ENCODE measurements around the gene ULK3.

Gene ULK3

DNA sequence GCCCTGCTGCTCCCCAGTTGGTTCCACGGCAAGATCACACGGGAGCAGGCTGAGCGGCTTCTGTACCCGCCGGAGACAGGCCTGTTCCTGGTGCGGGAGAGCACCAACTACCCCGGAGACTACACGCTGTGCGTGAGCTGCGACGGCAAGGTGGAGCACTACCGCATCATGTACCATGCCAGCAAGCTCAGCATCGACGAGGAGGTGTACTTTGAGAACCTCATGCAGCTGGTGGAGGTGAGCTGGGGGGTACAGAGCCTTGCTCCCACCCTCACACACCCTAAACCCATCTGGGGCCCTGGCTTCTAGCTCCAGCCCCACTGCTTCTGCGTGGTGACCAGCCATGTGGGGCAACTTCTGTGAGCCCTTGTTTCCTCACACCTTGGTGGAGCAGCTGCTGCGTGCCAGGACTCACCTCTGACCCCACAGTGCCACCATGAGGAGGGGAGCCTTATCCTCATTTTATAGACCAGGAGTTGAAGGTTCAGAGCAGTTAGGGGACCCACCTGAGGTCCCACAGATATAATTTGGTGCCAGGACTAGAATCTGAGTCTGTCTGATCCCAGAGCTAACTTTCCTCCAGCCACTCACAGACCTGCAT is 43.6 kb downstream of the ULK3 start:
- no peak for DNase-seq (ENCODE audit: low spot score)

DNA sequence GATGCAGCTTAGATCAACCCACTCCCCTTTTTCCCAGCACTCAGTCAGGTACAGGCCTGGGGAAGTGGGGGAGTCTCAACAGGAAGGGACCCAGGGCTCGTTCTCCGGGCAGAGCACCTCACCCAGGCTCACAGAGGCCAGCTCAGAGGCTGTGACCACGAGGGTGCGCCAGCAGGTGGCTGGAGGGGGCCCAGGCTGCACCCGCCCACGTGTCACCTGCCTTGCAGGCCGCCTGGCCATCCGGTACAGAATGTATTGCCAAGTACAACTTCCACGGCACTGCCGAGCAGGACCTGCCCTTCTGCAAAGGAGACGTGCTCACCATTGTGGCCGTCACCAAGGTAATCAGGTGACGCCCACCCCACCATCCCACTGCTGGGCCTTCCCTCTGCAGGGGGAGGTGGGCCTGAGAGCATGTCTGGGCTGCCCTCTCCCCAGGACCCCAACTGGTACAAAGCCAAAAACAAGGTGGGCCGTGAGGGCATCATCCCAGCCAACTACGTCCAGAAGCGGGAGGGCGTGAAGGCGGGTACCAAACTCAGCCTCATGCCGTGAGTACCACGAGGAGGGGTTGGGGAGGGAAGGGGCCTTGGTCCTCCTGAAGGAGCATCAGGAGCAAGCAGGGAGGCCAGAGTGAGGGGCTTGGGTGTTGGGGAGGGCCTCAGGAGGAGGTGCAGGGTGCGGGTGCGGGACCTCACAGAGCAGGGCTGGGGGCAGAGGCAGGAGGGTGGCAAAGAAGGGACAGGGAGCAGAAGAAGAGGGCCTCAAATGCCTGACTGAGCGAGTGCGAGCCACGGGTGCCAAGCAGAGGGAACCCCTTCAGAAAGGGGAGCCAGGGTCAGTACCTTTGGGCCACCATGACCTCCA is 44.3 kb downstream of the ULK3 start:
- DNase-seq (ENCODE audit: low spot score), result no peak

DNA sequence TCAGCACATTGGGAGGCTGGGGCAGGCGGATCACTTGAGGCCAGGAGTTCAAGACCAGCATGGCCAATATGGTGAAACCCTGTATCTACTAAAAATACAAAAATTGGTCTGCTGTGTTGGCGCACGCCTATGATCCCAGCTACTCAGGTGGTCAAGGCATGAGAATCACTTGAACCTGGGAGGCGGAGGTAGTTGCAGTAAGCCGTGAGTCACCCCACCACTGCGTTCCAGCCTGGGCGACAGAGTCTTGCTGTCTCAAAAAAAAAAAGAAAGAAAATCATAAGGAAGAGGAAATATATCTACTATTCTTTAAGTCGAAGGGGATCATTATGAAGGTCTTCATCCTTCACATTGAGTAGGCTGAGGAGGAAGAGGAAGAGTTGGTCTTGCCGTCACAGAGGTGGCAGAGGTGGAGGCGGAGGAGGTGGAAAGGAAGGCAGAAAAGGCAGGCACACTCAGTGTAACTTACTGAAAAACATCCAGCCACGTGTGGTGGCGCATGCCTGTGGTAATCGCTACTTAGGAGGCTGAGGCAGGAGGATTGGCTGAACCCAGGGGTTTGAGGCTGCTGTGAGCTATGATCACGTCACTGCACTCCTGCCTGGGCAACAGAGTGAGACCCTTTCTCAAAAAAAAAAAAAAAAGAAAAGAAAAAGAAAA is 46.9 kb downstream of the ULK3 start:
- no peak for DNase-seq (ENCODE audit: low spot score)

DNA sequence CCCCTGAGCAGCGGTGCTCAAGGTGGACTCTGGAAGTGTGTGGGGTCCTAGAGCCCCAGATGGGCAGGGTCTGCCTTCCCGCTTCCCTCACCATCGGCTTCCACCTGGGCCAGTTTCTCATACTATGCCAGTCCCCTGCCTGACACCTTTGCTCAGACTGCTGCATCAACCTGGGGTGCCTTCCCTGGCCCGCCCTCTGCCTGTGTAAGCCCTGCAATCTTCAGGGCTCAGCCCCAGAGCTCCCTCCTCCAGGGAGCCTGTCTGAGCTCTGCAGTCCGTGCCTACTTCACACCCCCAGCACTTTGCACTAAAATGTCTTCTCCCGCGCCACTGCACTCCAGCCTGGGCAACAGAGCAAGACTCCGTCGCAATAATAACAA is 48.0 kb downstream of the ULK3 start:
- no peak for DNase-seq (ENCODE audit: low spot score)

DNA sequence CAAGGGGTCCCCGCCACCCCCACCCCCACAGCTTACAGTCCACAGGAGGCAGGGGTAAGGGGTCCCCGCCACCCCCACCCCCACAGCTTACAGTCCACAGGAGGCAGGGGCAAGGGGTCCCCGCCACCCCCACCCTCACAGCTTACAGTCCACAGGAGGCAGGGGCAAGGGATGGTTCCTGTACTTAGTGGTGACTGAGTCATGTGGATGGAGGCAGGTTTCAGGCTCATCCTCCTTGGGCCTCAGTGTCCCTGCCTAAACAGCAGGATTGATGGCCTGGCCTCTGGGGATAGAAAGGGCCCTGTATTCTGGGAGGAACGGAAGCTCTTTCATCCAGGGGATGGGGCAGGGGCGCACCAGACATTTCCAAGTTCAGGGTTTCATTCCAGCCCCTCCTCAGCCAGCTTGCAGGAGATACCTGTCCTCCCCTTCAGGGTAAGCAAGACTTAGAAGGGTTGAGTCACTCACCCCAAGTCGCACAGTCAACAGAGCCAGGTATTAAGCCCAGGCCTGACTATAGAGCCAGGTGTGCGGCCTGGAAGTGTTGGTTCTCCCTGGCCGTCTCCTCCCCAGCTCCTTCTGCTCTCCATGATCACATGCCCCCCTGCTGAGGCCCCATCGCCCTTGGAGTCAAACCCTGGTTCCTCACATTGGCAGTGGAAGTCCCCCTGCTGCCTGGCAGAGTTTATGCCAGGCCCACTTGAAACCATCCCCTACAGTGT is 48.5 kb downstream of the ULK3 start:
- DNase-seq (ENCODE audit: low spot score), result no peak

DNA sequence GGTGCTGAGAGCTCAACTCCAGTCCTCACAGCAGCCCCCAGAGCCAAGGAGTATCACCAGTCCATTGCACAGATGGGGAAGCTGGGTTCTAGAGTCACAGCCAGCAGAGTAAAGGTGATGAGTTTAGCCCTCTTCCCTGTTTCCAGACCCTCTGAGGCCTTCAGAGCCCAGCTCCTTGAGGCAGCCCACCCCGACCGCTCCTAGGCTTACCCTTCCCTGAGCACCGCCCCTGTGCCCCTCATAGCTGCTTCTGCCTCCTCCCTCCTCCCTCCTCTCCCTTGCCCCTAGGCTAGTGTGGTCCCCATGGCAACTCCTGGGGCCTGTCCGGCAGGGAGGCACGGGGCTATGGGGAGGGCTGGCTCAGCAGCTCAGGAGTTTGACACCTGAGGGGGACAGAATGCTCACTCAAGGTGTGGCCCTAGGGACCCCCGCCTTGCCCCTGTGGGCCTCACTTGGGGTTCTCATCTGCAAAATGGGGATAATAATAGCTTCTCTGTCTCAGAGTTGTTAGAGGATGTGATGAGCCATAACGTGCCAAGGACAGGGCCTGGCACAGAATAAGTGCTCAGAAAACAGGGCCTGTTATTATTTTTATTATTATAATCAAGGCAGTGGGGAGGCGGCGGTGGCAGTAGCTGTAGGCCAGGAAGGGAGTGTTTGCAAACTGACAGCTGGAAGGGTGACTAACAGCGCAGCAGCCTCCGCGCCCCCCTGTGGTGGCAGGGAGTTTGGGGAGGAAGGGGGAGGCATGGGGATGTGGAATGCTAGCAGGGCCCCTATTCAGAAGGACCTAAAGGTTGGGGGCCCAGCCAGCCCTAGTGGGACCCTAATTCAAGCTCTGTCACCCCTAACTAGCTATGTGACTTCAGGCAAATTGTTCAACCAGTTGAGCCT is 49.6 kb downstream of the ULK3 start:
- DNase-seq (ENCODE audit: low spot score), result no peak

DNA sequence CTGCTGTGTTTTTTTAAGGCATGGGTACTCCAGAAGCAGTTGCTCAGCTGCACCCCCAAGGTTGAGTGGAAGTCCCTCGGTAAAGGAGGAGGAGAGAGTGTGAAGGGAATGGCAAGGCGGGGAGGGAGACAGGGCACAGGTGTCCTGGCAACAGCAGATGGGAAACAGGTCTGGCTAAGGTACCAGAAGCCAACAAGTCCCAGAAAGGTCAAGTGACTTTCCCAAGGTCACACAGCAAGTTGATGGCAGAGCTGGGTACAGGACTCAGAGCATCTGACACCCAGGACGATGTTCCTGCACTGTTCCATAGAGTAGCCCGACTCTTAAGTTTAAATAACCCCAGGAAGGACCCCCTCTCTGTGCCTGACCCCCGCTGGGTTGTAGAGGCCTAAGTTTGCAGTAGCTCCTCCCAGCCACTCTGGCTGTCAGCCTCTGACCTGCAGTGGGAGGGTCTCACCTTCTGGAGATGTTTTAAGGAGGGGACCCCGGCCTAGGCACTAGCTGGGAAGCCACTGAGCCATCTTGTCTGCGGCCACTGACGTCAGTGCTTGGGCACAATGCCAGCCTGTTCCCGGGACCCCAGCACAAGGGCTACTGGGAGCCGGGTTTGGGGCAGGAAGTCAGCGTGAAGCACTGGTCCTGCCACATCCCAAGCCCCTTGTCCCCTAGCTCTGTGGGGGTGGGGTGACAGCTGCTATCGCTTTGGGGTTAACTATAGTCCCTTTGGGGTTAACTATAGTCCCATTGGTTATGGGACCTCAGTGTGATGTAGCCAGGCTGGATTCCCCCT is 50.5 kb downstream of the ULK3 start:
- DNase-seq (ENCODE audit: low spot score), result no peak

DNA sequence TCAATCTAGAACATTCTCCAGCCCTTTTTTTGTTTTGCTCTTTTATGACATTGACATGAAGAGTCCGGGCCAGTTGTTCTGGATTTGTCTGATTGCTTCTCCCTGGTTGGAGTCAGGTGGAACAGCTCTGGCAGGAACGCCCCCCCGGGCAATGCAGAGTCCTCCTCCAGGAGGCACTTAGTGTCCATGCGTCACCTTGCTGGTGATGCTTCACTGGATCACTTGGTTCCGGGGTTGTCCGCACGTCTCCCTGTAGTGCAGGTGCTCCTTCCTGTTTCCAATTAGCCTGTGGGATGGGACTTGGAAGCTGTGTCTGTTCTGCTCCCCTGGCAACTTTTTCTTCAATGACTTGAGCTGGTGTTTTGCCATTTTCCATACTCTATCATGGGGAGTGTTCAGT is 51.3 kb downstream of the ULK3 start:
- no peak for DNase-seq (ENCODE audit: low spot score)

DNA sequence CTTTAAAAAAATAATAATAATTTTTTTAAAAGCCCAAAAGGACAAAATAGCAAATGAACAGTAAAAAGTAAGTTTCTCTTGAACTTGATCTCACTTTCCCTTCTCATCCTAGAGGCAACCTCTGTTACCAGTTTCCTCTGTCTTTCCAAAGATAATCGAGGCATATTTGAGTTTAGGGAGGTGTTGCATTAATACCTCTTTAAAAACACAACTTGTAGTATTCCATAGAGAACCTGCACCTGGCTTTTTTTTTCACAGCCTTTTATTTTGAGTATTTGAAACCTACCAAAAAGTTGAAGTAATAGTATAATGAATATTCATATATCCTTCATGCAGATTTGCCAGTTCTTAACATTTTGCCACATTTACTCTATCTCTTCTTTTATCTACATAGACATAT is 51.9 kb downstream of the ULK3 start:
- DNase-seq (ENCODE audit: low spot score), result no peak

DNA sequence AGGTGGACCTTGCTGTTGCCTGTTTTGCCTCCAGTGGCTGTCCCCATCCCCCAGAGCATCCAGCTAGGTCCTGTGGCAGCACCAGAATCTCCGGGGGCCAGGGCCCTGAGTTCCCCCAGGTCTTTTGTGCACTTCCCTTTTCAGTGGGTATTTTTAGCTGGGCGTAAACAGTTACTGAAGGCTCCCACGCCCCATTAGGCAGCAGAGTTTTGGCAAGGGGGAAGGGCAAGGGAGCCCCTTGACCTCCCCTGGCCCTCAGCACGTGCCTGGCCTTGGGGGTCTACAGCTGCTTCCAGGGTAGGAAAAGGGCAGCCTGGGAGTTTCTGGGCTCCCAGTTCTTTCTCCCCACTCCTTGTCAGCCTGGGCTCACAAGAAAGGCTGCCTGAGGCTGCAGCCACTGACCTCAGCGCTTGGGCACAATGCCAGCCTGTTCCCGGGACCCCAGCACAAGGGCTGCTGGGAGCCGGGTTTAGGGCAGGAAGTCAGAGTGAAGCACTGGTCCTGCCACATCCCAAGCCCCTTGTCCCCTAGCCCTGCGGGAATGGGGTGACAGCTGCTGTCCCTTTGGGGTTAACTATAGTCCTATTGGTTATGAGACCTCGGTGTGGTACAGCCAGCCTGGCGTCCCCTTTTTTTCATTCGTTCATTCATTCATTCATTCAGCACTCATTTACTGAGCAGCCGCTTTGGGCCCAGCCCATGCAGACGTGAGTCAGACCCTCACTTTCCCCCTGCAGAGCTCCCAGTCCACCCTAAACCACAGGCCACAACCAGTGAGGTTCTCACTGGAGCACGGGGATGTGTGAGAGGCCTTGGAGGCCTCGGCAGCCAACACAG is 52.7 kb downstream of the ULK3 start:
- DNase-seq (ENCODE audit: low spot score), result no peak

DNA sequence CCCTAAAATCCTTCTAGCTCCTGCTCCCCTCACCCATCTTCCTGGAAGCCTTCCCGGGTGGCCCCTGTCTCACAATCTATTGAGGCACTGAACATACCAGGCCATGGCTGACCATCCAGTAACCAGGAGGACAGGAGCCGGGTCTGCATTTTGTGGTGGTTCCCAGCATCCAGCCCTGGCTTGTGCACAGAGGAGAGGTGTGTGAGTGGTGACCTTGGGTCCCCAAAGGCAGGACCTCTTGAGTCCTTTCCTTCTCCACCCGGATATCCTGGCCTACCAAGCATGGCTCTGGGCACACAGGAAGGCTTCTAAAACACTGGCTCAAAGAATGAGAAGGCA is 53.2 kb downstream of the ULK3 start:
- DNase-seq (ENCODE audit: low spot score), result no peak

DNA sequence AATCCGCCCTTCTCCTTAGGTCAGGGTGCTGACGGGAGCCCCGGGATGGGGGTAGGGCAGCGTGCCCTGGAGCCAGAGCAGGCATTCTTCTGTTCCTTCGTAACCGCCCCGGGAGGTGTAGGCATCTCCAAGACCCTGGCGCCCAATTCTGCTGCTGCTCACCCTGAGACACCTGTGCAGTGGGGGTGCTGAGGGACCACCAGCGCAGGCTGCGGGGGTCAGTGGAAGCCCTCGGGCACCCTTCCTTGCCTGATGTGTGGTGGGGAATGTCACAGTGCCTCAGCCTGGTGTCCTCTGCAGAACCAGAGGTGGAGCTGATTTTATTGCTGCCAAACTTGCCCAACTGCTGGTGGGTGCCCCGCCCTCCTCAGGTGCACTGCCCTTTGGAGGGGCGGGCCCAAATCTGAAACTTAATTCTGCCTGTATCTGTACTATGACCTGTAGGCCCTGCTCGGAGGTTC is 53.8 kb downstream of the ULK3 start:
- DNase-seq (ENCODE audit: low spot score), result no peak

DNA sequence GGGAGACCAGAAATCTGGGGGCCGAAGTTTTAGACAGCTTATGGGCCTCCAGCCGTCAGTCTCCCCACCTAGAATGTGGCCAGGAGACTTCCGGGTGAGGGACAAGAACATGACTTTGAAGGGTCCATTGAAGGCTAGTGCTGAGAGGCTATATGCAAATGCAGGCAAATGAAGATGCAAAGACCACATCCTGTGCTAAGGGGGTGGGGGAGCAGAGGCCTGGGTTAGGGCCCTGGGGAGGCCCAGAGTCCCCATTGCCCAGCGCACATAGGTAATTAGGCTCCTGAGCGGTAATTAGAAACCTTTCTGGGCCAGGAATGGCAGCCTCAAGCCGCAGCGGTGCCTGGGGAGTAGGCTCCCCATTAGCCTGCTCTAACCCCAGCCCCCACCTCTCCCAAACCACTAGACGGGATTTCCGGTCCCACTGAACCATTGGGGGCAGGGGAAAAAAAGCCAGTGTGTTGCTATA is 54.2 kb downstream of the ULK3 start:
- no peak for DNase-seq (ENCODE audit: low spot score)

DNA sequence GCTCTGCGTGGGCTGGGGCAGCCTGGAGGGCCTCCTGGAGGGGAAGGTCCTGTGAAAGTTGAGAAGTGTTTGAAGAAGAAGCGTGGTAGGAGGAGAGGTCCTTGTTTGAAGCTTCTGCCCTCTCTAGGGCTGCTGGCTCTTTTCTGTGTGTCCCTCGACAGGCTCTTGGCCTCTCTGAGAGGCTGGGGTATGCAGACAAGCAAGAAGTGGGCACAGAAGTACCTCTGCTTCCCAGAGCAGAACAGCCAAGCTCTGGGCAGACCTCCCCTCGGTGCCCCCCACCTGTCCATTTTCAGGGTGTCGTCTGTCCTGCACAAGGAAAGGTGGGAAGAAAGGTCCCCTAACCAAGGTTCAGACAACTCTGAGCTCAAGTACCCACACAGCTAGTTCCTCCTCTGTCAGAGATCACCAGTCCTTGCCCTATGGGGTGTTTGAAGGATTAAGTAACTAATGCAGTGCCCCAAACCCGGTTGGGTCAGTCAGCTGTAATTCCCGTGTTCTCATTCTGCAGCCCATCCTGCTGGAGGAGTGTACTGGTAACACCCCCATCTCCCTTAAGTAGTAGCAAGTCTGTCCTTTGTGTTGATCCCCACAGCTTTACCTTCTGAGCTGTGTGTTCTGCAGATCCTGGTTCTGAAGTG is 54.8 kb downstream of the ULK3 start:
- DNase-seq (ENCODE audit: low spot score), result no peak

DNA sequence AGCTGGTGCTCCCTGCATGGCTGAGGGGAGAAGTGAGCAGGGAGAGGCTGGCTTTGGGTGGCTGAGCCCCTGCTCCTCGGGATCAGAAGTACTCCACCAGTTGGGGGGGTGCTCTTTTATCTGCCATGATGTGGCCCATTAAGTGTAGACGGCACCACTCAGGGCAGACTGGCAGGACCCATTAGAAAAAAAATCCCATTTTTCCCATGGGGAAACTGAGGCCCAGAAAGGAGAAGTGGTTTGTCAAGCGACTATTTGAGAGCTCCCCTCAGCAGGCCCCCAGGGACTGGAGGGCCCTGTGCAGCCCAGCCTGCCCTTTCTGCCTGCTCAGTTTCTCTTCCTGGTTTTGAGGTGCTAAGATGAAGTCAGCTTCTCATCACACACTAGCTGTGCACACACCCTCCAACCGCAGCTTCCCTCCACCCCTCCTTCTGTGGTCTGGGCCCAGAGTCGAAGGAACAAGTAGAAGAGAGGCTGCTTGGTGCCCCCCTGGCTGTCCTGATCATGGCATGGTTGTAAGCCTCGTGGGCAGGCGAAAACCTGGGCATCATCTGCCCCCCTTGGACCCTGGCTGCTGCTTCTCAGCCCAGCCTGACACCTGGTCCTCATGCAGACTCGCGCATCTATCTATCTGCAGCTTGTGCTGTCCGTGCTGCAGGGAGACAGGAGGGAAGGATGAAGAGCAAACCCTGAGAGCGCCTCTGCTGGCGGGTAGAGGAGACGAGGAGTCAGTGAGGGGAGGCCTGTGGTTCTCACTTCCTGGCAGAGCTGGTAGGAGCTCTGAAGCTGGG is 55.5 kb downstream of the ULK3 start:
- DNase-seq (ENCODE audit: low spot score), result peak; percentile 58

DNA sequence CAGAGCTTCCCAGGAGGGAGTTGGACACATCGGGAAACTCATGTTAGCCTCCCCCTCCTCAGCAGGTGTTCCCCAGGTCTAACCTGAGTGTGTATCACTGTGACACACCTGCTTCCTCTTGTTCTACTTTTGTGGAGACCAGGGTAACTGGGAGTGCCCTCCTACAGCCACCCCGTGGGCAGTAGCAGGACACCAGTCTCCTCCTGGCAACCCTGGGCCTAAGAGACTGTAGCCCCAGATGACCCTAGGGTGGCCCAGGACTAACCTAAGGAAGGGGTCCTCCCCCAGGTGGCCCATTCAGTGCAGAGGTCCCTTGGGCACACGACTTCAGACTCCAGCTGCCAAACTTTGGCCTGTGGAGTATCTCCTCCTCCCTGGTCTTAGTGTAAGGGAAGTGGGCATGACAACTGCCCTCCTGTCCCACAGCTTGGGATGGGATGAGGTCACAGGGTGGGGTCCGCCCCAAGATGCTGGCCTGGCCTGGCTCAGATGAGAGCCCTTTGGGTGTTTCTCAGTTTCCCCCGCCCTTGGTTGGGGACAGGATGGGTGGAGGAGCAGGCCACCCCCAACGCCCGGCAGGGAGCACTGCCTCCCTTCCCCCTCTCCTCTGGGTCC is 56.3 kb downstream of the ULK3 start:
- no peak for DNase-seq (ENCODE audit: low spot score)

Measured in D341Med (cell line).